ENCODE measurements around the gene ABCD4.

GRCh38 chr14:74313601-74314000 lies 10.9 kb upstream of the ABCD4 start:
- TF ChIP-seq SIN3A (IDR thresholded peaks at IDR 0.05; ENCODE audit: borderline replicate concordance, insufficient read depth, low read length) = no peak
- TF ChIP-seq POLR2AphosphoS5 (IDR thresholded peaks at IDR 0.05; ENCODE audit: low read depth, low read length) = no peak
- no peak for TF ChIP-seq TAF1 (IDR thresholded peaks at IDR 0.05; ENCODE audit: borderline replicate concordance, insufficient read depth, low read length)
